Tibial artery (tissue), 4 donors: ENCODE results near the gene TAF5.
A peak's percentile ranks its signal among the peaks of the same experiment; 100 is the strongest.

Experiments used
- DNase-seq, 2 donors: peaks; one replicate each; pipeline ENCODE4 v3.0.0-alpha.2; 2019
- H3K27ac ChIP-seq, 2 donors: fragments of 200-600 bp; sonication (generic) in 1 of 2; 1 replicate in 1 of 2; 2 replicates in 1 of 2; pipeline ENCODE4 v1.5.1; 2018 to 2019; ENCODE audit warnings: mild to moderate bottlenecking in 1 of 2
- H3K27me3 ChIP-seq, 2 donors: fragments of 200-600 bp; sonication (generic) in 1 of 2; one replicate each; pipeline versions ENCODE4 v1.5.1 to v1.6.0; 2016 to 2019
- H3K36me3 ChIP-seq, 3 donors: fragments of 200-600 bp; sonication (generic) in 2 of 3; one replicate each; pipeline ENCODE4 v1.5.1; 2016 to 2019; ENCODE audit warnings: mild to moderate bottlenecking in 2 of 3
- H3K4me1 ChIP-seq, 4 donors: fragments of 200-600 bp; sonication (generic) in 2 of 4; 1 replicate in 3 of 4; 2 replicates in 1 of 4; pipeline ENCODE4 v1.5.1; 2016 to 2019
- H3K4me3 ChIP-seq, 2 donors: fragments of 200-600 bp; sonication (generic) in 1 of 2; 1 replicate in 1 of 2; 2 replicates in 1 of 2; pipeline ENCODE4 v1.5.1; 2018 to 2019; ENCODE audit warnings: mild to moderate bottlenecking in 2 of 2
- H3K9me3 ChIP-seq, 3 donors: fragments of 200-600 bp; sonication (generic) in 1 of 3; one replicate each; pipeline ENCODE4 v1.5.1; 2016 to 2019
- intact Hi-C: fragments of 100-400 bp; cut with DNase I; formaldehyde crosslinking; loops from one replicate; pipeline ENCODE4 v1.15.0; 2023; ENCODE audit warnings: low total_unique reads
- TF ChIP-seq, protein P1 (sequence below), 2 experiments: fragments of 200-600 bp in 1 of 2; fragments of 450-650 bp in 1 of 2; IDR thresholded peaks; one replicate each; pipeline ENCODE4 v1.5.1; 2017 to 2019; ENCODE audit warnings: antibody characterized with exemption in 2 of 2, mild to moderate bottlenecking in 1 of 2, moderate library complexity in 1 of 2

TAF5 gene

DNA sequence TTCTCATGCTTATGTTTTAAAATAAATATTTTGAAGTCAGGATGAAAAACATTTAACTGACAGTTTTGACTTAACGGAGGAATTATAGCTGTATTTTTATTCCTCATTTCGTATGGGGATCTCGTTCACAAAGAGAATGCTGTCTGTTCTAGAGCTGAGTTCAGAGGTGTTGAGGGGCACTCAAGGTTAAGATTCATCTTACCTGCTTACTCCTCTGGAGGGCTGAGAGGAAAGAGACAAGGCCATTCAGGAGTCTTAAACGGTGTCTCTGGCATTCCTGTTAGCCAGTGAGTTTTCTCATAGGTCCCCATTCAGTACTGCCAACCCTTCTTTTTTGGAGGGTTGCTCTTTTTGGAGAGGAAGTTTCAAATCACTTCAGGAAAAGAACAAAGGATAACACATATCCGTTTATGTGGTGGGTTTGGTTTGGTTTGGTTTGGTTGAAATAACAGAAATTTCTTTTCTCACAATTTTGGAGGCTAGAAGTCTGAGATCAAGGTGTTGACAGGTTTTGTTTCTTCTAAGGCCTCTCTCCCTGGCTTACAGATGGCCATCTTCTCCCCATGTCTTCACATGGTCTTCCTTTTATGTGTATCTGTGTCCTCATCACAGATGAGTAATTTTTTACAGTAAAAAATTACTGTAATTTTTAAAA, 61.3 kb downstream of the TAF5 start:
- TF ChIP-seq, protein P1, sequence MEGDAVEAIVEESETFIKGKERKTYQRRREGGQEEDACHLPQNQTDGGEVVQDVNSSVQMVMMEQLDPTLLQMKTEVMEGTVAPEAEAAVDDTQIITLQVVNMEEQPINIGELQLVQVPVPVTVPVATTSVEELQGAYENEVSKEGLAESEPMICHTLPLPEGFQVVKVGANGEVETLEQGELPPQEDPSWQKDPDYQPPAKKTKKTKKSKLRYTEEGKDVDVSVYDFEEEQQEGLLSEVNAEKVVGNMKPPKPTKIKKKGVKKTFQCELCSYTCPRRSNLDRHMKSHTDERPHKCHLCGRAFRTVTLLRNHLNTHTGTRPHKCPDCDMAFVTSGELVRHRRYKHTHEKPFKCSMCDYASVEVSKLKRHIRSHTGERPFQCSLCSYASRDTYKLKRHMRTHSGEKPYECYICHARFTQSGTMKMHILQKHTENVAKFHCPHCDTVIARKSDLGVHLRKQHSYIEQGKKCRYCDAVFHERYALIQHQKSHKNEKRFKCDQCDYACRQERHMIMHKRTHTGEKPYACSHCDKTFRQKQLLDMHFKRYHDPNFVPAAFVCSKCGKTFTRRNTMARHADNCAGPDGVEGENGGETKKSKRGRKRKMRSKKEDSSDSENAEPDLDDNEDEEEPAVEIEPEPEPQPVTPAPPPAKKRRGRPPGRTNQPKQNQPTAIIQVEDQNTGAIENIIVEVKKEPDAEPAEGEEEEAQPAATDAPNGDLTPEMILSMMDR (IDR thresholded peaks at IDR 0.05), result no peak
- Histone ChIP-seq H3K9me3 (no peaks in the 10 kb centered on the region), H3K27me3 (no peaks in the 10 kb centered on the region), H3K27ac (no peak overlapping the region), H3K4me1 (no peaks in the 10 kb centered on the region), H3K36me3 (peaks cover 36 to 98% (median 37%) of the 10 kb centered on the region in 3 donors), H3K4me3 (no peak overlapping the region)
- intact Hi-C loops, result no loop called here
- no peak for DNase-seq

DNA sequence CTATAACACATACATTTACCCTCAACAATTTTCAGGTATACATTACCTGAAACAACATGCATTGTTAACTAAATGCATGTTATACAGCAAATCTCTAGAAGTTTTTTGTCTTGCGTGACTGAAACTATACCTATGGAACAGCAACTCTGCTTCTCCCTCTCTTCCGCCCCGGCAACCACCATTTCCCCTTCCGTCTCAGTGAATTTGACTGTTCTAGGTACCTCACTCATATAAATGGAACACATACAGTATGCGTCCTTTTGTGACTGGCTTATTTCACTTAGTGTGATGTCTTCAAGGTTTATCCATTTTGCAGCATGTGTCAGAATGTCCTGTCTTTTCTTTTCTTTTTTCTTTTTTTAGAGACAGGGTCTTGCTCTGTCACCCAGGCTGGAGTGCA, 61.9 kb downstream of the TAF5 start:
- DNase-seq, result peak in 1 of 2 donors; percentile 2
- intact Hi-C loops, result no loop called here
- Histone ChIP-seq H3K4me1 (no peaks in the 10 kb centered on the region), H3K36me3 (peaks cover 32 to 98% (median 39%) of the 10 kb centered on the region in 3 donors), H3K27me3 (no peaks in the 10 kb centered on the region), H3K27ac (no peak overlapping the region), H3K9me3 (no peaks in the 10 kb centered on the region), H3K4me3 (no peak overlapping the region)
- TF ChIP-seq, protein P1 (IDR thresholded peaks at IDR 0.05), result no peak

DNA sequence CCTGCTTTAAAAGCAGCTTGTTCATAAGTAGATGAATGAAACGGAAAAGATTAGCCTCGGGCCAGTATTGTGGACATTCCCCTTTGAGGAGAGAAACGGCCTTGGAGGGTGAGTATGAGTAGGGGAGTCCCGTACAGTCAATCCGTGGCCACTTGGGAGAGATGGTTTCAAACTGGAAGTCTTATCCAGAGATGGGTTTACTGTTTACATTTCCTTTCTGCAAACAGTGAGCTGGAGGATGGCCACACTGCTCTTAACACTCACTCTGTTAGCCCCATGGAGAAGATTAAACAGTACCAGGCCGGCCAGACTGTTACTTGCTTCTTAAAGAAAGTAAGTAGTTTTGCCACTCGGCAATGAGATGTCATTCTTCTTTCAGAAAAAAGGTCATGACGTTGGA, 64.1 kb downstream of the TAF5 start:
- DNase-seq, result peak in 1 of 2 donors; percentile 1
- no peaks in the 10 kb centered on the region for H3K9me3 ChIP-seq
- no peaks in the 10 kb centered on the region for H3K27me3 ChIP-seq
- intact Hi-C loops, result no loop called here
- TF ChIP-seq, protein P1 (IDR thresholded peaks at IDR 0.05), result no peak
- H3K4me3 ChIP-seq, result no peak overlapping the region
- peaks cover 18 to 95% (median 45%) of the 10 kb centered on the region in 3 donors for H3K36me3 ChIP-seq
- no peak overlapping the region for H3K27ac ChIP-seq
- no peaks in the 10 kb centered on the region for H3K4me1 ChIP-seq

DNA sequence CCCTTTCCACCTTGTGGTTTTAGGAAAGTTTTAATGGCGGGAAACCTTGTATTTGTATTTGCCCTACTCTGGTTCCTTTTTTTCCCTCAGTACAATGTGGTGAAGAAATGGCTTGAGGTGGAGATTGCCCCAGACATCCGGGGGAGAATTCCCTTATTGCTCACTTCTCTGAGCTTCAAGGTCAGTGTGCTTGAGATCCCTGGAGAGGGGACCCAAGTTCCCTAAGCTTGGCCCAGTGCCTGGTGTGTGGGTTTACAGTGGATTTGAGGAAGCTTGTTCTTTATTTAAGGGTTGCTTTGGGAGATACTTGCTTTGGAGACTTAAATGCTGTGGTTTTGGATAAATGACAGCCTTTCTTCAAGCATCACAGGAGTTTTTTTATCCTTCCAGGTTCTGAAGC, 66.1 kb downstream of the TAF5 start:
- DNase-seq, result peak; percentile 76 to 77
- no peaks in the 10 kb centered on the region for H3K4me1 ChIP-seq
- no peaks in the 10 kb centered on the region for H3K9me3 ChIP-seq
- no peak overlapping the region for H3K27ac ChIP-seq
- no peak overlapping the region for H3K4me3 ChIP-seq
- TF ChIP-seq, protein P1 (IDR thresholded peaks at IDR 0.05), result no peak
- intact Hi-C loops, result no loop called here
- H3K36me3 ChIP-seq, result peaks cover 24 to 95% (median 52%) of the 10 kb centered on the region in 3 donors
- H3K27me3 ChIP-seq, result no peaks in the 10 kb centered on the region
